Skin epidermis (tissue), 12 donors: ENCODE data around the gene KHDRBS2.
"Not testable (repeated sequence)": the region's sequence is repeated elsewhere in the genome, so short reads cannot be mapped to it uniquely, and the experiment has no call there.

Experiments
- H3K27ac ChIP-seq, 21 experiments: fragments of 200-600 bp; sonication (generic) in 11 of 21; one replicate each; pipeline ENCODE4 v1.5.0; 2020; ENCODE audit warnings: mild to moderate bottlenecking in 3 of 21, inconsistent platforms in 2 of 21, moderate library complexity in 2 of 21
- H3K4me3 ChIP-seq, 7 experiments: fragments of 200-600 bp; sonication (generic) in 2 of 7; one replicate each; pipeline ENCODE4 v1.5.0; 2020; ENCODE audit warnings: inconsistent platforms in 2 of 7, mild to moderate bottlenecking in 2 of 7, moderate library complexity in 1 of 7

Gene KHDRBS2

DNA sequence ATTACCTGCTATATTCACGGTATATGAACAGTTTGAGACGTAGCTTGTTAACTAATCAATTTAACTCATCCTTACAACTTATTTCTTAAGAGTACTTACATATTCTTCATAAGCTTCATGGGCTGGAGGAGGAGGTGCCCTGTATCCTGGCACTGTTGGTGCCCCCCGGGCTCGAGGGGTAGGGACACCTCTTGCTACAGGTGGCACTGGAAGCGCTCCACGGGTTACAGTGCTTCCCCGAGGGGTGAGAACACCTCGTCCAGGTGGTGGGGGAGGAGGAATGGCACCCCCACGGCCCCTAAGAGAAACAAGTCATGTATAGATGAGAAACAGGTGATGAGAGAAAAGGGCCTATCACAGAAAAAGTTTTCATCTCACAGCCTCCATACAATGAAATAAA, 391.5 kb downstream of the KHDRBS2 start:
- H3K27ac ChIP-seq = no peak overlapping the region
- no peak overlapping the region for H3K4me3 ChIP-seq

- H3K4me3 ChIP-seq = no peak overlapping the region
- no peak overlapping the region for H3K27ac ChIP-seq
Measured at GRCh38 chr6:61887423-61887822, 398.6 kb downstream of the KHDRBS2 start.

DNA sequence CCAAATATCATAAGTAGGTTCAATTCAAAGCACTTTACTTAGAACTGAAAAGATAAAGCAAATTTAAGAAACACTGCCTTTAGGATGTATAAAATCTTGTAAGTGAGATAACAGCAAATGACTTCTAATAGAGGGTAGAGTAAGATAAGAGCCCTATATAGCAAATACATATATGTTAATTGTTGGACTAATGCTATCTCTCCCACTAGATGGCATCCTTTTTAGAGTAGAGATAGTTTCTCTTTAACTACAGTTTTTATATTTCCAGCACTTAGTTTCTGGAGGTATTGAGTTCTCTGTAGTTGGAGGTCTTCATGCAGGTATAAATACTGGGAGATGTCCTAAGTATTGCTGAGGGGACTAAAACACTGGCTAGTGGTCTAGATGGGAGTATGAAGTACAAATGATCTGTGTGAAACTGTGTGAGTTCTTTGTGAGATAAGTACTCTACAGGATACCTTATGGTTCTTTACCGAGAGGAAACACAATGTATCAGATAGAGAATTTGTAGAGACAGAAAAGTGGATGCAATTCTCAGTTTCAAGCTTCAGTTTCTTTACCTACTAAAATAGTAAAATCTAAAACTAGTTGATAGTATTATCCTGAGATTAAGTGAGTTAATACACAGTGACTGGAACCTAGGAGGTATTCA, 399.3 kb downstream of the KHDRBS2 start:
- Histone ChIP-seq H3K27ac (no peak overlapping the region), H3K4me3 (no peak overlapping the region)

DNA sequence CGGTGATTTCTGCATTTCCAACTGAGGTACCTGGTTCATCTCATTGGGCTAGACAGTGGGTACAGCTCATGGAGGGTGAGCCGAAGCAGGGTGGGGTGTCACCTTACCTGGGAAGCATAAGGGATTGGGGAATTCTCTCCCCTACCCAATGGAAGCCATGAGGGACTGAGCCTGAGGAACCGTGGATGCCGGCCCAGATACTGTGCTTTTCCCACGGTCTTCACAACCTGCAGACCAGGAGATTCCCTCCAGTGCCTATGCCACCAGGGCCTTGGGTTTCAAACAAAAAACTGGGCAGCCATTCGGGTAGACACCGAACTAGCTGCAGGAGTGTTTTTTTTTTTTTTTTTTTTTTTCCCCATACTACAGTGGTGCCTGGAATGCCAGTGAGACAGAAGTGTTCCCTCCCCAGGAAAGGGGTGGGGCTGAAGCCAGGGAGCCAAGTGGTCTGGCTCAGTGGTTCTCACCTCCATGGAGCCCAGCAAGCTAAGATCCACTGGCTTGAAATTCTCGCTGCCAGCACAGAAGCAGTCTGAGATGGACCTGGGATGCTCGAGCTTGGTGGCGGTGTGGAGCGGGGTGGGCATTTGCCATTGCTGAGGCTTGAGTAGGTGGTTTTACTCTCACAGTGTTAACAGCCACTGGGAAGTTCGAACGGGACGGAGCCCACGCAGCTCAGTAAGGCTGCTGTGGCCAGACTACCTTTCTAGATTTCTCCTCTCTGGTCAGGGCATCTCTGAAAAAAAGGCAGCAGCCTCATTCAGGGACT, 416.2 kb downstream of the KHDRBS2 start:
- Histone ChIP-seq H3K4me3 (no peak overlapping the region), H3K27ac (no peak overlapping the region)

DNA sequence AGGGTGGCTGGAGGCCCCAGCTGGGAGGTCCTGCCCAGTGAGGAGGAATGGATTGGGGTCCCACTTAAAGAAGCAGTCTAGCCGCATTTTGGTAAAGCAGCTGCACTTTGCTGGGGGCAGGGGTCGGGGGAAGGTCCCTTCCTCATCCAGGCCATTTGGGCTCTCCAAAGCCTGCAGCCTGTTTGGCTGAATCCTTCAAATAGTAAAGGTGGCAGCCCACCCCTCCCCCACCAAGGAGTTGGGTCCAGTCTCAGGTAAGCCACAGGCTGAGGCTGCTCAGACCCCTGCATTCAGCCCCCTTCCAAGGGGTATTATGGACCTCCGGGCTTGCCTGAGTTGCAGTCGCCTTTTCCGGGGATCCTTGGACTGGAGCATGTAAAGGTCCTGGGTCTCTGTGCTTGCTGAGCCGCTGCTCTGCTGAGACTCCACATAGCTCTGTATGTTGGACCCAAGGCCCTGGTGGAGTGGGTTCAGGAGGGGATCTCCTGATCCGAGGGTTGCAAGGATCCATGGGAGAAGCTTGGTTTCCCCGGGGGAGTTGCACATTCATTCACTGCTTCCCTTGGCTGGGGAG, 417.4 kb downstream of the KHDRBS2 start:
- Histone ChIP-seq H3K27ac (no peak overlapping the region), H3K4me3 (no peak overlapping the region)

DNA sequence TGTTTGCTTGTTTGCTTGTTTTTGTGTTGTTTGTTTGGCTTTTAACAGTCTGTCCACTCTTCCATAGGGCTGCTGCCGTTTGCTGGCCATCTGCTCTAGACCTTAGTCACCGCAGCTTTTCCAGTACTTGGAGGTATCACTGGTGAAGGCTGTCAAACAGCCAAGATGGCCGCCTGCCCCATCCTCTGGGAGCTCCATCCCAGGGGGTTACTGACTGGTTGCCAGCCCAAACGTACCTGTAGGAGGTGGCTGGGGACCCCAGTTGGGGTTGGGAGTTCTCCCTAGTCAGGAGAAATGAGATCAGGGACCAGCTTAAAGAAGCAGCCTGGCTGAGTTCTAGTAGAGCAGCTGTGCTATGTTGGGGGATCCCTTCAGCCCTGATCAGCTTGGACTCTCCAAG, 418.4 kb downstream of the KHDRBS2 start:
- H3K4me3 ChIP-seq = no peak overlapping the region
- no peak overlapping the region for H3K27ac ChIP-seq

GRCh38 chr6:61857541-61857940, 428.5 kb downstream of the KHDRBS2 start:
- no peak overlapping the region for H3K27ac ChIP-seq
- H3K4me3 ChIP-seq = no peak overlapping the region

DNA sequence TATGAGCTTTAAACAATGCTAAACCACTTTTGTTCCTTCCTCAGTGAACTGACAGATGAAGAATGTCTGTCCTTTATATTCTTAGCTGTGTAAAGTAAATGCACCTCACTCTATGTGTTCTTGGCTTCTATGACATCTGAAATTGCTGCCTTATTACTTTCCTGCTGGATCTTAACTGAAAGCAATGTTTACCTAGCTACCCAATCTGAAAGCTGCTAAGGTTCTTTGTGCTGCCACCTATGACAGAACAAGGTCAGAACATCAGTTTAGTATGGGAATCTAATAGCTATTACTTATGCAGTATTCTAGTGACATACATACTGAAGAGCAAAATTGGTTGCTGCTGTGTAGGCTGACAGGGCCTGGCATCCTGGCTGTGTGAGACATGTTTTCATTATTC, 444.1 kb downstream of the KHDRBS2 start:
- Histone ChIP-seq H3K4me3 (no peak overlapping the region), H3K27ac (no peak overlapping the region)

GRCh38 chr6:61835237-61835636, 450.8 kb downstream of the KHDRBS2 start:
- H3K4me3 ChIP-seq = no peak overlapping the region
- H3K27ac ChIP-seq = no peak overlapping the region

- no peak overlapping the region for H3K27ac ChIP-seq
- H3K4me3 ChIP-seq = no peak overlapping the region
Measured at GRCh38 chr6:61833176-61833755, 452.8 kb downstream of the KHDRBS2 start.

- Histone ChIP-seq H3K4me3 (no peak overlapping the region), H3K27ac (no peak overlapping the region)
Measured at GRCh38 chr6:61817716-61818115, 468.3 kb downstream of the KHDRBS2 start.

- Histone ChIP-seq H3K27ac (no peak overlapping the region), H3K4me3 (no peak overlapping the region)
Measured at GRCh38 chr6:61810047-61810446, 476.0 kb downstream of the KHDRBS2 start.

- no peak overlapping the region for H3K4me3 ChIP-seq
- H3K27ac ChIP-seq = no peak overlapping the region
Measured at GRCh38 chr6:61809004-61809595, 476.9 kb downstream of the KHDRBS2 start.

GRCh38 chr6:61787998-61788397, 498.0 kb downstream of the KHDRBS2 start:
- Histone ChIP-seq H3K4me3 (no peak overlapping the region), H3K27ac (no peak overlapping the region)

DNA sequence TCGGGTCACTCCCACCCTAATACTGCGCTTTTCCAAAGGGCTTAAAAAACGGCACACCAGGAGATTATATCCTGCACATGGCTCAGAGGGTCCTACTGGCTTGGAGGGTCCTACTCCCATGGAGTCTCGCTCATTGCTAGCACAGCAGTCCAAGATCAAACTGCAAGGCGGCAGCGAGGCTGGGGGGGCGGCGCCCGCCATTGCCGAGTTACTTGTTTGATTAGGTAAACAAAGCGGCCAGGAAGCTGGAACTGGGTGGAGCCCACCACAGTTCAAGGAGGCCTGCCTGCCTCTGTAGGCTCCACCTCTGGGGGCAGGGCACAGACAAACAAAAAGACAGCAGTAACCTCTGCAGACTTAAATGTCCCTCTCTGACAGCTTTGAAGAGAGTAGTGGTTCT, 516.6 kb downstream of the KHDRBS2 start:
- H3K4me3 ChIP-seq, H3K27ac ChIP-seq: not testable (repeated sequence)

DNA sequence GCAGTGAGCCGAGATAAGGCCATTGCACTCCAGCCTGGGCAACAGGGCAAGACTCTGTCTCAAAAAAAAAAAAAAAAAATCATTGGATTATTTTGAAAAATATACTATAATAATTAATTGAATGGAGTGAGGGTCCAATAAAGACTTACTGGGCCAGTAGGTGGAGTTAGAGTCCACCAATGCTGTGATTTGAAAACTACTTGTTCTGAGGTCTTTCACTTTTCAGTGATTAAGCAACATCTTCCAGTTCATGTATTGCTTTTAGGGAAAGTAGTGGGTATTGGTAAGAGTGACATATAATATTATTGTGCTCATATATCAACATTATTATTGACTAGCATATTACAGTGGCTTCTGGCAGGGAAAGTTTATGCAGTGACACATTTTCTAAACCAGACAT, 530.3 kb downstream of the KHDRBS2 start:
- Histone ChIP-seq H3K27ac (no peak overlapping the region), H3K4me3 (no peak overlapping the region)

GRCh38 chr6:61751986-61752385, 534.0 kb downstream of the KHDRBS2 start:
- Histone ChIP-seq H3K4me3 (no peak overlapping the region), H3K27ac (no peak overlapping the region)

DNA sequence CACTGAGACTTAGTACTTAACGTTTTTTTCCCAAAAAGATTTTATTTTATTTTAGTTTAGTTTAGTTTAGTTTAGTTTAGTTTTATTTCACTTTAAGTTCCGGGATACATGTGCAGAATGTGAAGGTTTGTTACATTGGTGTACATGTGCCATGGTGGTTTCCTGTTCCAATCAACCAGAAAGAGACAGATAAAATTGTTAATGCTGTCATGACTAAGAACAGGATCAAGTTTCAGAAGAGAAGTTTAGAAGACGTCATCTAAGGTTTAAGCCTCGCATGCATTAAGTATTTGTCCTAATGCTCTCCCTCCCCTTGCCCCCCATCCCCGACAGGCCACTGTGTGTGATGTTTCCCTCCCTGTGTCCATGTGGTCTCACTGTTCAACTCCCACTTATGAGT, 540.0 kb downstream of the KHDRBS2 start:
- Histone ChIP-seq H3K4me3 (no peak overlapping the region), H3K27ac (no peak overlapping the region)

DNA sequence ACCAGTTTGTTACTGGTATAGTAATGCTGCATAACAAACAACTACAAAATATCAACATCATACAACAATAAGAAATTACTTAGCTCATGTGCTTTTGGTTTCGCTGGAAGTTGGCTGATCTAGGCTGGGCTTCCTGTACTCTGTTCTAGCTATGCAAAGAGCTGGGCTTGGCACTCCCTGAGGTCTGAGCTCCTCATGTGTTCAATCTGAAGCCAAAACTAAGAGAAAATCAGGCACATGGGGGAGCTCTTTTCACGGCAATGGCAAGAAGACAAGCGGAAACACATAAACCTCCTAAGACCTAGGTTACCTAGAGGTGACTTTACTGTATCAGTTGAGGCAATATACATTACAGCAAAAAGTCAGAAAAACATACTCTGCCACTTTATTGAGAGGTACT, 574.2 kb downstream of the KHDRBS2 start:
- H3K27ac ChIP-seq = no peak overlapping the region

DNA sequence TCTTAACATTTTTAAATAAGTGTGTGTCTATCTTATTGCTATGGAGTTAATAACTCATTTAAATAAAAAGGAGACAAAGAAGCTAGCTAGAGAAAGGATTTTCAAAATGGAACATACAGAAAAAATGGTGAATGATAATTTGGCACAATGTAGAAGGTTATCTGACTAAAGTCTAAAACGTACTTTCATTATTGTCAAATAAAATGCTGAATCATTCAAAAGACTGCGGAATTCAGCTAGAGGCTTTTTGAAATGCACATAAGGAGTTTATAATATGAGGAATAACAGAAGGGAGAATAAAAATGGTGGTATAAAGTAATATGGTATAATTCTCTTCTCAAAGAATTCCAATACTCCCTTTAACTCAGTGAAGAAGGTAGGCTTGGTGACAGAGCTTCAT, 597.9 kb downstream of the KHDRBS2 start:
- H3K27ac ChIP-seq = no peak overlapping the region

More for the DNA sequence above, 574.2 kb downstream of the KHDRBS2 start:
- no peak overlapping the region for H3K4me3 ChIP-seq

GRCh38 chr6:61682562-61682961, 603.5 kb downstream of the KHDRBS2 start:
- no peak overlapping the region for H3K4me3 ChIP-seq
- no peak overlapping the region for H3K27ac ChIP-seq

More for the DNA sequence above, 597.9 kb downstream of the KHDRBS2 start:
- H3K4me3 ChIP-seq = no peak overlapping the region
